ENCODE results near the gene NGEF.

DNA sequence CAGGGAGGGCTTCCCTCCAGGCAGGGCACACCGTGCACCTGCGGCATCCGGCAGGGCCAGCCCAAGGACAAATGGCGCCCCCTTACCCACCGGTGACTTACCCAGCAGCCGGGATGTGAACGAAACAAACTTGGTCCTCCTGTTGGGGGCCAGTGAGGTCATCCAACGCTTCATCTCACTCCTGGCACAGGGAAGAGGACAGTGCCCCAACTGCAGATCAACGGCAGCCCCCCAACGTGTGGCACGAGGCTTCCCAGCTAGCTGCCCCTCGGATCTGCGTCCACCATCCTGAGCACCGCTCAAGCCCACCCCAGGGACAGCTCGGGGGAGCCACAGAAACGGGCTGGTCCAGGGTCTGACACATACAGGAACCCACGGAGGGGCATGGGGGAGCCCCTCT, 131.0 kb downstream of the NGEF start:
- TF ChIP-seq, protein P1, sequence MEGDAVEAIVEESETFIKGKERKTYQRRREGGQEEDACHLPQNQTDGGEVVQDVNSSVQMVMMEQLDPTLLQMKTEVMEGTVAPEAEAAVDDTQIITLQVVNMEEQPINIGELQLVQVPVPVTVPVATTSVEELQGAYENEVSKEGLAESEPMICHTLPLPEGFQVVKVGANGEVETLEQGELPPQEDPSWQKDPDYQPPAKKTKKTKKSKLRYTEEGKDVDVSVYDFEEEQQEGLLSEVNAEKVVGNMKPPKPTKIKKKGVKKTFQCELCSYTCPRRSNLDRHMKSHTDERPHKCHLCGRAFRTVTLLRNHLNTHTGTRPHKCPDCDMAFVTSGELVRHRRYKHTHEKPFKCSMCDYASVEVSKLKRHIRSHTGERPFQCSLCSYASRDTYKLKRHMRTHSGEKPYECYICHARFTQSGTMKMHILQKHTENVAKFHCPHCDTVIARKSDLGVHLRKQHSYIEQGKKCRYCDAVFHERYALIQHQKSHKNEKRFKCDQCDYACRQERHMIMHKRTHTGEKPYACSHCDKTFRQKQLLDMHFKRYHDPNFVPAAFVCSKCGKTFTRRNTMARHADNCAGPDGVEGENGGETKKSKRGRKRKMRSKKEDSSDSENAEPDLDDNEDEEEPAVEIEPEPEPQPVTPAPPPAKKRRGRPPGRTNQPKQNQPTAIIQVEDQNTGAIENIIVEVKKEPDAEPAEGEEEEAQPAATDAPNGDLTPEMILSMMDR (IDR thresholded peaks at IDR 0.05) = no peak
- TF ChIP-seq POLR2A (IDR thresholded peaks at IDR 0.05) = no peak

Data from adrenal gland (tissue), 5 donors.